ENCODE data around the gene TNFSF13B.
"Not testable (repeated sequence)": the region's sequence is repeated elsewhere in the genome, so short reads cannot be mapped to it uniquely, and the experiment has no call there.

Gene TNFSF13B

GRCh38 chr13:108283110-108283509 is 13.6 kb downstream of the TNFSF13B start:
- no peak for DNase-seq

DNA sequence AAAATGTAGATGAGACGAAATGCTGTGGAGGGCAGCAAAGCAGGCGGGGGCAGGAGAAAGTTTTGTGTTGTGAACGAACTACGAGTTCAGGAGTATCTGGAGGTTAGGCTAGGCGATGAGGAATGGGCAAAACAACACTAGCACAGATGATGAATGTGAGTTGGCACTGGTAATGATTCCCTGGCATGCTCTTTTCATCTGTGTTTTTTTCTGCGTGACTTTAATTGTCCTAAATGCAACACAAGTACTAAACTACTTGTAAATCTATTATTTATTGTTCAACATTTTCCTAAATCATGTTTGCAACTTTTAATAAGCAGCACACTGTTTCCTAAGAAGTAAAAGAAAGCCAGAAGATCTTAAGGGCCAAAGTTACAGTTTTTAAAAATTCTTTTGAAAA is 19.2 kb downstream of the TNFSF13B start:
- no peak for DNase-seq

DNA sequence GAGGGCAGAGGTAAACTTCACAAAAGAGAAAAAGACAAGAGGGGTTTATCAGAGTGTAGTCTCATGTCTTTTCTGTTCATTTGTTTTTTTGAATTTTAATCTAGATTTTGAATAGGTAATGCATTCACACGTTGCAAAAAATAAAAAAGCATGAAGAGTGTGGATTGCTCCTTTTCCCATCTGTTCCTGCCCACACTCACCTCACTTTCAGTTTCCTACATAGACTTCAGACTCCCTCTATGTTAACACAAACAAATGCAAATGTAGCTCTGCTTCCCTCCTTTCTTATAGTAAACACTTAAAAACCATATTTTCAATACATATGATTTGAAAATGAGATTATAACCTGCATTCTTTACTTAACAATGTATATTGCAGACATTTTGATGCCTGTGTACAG is 20.3 kb downstream of the TNFSF13B start:
- DNase-seq: no peak

DNA sequence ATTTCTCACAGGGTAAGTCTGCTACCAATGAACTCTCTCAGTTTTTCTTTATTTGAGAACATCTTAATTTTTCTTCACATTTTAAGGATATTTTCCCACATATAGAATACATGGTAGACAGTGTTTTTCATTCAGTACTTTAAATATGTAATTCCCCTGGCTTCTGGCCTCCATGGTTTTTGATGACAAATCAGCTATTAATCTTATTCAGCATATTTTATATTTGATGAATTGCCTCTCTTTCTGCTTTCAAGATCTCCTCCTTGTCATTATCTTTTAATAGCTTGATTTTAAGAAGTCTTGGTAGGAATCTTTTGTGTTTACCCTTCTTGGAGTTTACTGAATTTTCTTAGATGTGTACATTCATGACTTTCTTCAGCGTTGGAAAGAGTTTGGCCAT is 27.6 kb downstream of the TNFSF13B start:
- no peak for DNase-seq

DNA sequence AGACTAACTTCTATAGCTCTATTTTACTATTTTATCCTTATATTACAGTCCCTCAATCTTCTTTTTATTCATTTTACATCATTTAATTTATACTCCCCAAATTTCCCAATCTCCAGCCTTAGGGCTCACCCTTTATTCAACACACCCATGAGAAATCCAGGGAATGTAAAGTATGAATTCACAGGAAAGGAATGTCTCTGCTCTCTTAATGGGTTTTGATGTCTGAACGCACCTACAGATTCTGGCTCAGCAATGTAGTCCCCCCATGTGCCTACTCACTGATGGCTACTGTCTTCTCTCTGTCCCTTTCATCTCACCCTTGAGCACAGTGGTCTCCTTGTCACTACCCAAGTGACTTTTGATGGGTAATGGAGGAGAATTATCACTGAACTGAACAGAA is 32.8 kb downstream of the TNFSF13B start:
- no peak for DNase-seq

DNA sequence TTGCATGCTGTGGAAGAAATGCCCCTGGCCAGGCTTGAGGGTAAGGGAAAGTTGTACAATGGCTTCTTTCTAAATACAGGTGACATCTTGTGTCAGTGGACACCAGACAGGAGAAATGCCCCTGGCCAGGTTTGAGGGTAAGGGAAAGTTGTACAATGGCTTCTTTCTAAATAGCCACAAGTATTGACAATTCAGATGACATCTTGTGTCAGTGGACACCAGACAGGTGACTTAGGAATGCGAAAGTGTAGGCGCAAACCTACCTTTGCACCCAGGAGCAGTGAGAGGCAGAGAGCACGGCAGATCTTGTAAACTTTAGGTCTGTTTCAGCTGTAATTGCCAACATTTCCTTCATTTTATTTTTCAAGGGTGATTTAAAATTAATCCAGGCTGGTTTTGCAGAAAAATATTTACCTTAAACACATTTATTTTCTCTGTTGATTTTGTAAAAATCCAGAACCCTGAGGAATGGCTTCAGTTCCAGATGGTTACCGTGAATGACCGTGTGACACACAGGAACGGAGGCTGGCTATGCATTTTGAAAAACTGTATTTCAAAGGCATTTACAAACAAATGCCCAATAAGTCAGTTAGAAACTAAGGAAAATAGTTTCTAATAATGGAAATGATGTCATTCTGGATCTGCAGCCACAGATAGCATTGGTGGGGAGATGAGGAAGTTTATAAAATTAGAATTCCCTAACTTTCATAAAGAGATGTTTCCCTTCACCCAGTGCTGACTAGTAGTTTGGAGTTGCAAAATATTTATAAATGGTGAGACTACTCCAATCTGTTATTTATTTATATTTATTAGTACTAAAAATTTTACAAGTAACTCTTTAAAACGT is 34.9 kb downstream of the TNFSF13B start:
- no peak for DNase-seq

DNA sequence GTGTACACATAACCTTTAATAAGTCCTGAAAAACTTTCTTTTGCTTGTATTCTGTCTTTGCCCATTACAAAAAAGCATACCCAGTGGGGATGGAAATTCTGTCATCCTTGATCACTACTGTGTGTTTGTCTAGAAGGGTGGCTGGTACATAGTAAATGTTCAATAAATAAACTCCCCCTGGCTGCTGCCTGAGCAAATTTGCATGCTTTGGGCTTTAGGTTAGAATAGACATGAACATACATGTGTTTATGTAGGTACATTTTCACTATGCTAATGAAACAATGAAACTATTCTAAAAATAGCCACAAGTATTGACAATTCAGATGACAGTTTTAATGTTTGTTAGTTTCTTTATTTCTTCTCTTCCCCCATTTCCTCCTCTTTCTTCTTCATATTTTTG is 36.1 kb downstream of the TNFSF13B start:
- DNase-seq: no peak

DNA sequence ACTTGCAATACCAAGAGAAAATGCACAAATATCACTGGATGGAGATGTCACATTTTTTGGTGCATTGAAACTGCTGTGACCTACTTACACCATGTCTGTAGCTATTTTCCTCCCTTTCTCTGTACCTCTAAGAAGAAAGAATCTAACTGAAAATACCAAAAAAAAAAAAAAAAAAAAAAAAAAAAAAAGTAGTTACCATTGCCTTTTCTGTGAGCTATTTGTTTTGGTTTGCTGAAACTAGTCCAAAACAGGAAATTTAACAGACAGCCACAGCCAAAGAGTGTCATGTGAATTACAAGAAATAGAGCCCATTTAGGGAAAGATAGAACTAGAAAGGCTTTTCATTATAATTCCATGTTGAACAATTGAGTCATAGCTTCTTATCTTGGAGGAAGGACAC is 37.3 kb downstream of the TNFSF13B start:
- no peak for DNase-seq

DNA sequence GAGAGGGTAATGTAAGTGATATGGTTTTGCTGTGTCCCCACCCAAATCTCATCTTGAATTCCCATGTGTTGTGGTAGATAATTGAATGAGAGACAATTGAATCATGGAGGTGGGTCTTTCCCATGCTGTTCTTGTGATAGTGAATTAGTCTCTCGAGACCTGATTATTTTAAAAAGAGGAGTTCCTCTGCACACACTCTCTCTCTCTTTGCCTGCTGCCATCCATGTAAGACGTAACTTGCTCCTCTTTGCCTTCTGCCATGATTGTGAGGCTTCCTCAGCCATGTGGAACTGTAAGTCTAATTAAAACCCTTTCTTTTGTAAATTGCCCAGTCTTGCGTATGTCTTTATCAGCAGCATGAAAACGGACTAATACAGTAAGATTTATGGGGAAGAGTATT is 42.1 kb downstream of the TNFSF13B start:
- DNase-seq: not testable (repeated sequence)

- DNase-seq: no peak
These were observed 43.9 kb downstream of the TNFSF13B start for GRCh38 chr13:108313382-108313781.

GRCh38 chr13:108315273-108315672 is 45.8 kb downstream of the TNFSF13B start:
- DNase-seq: no peak

GRCh38 chr13:108315991-108316390 is 46.5 kb downstream of the TNFSF13B start:
- no peak for DNase-seq

DNA sequence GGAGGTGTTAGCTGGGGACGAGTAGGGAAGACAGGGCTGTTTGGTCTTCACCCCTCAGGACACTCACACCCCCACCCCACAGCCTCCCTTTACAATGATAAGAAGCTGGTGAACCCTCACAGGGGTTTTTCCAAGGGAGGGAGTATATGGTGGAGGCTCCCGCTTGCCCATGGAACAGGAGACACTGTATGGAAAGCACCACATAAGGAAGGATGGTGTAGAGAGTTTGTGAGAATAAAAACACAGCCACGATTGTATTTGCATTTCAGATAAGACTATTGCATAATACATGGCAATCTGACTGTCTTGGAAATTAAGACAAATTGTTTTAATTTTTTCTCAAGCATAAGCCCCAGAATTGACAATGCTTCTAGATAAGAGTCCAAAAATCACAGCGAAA is 46.9 kb downstream of the TNFSF13B start:
- no peak for DNase-seq

- peak; percentile 35 for DNase-seq
These were observed 52.8 kb downstream of the TNFSF13B start for GRCh38 chr13:108322206-108322824.

GRCh38 chr13:108323031-108323430 is 53.5 kb downstream of the TNFSF13B start:
- DNase-seq: no peak

- DNase-seq: no peak
These were observed 56.3 kb downstream of the TNFSF13B start for GRCh38 chr13:108325863-108326262.

GRCh38 chr13:108326309-108326708 is 56.8 kb downstream of the TNFSF13B start:
- DNase-seq: no peak

GRCh38 chr13:108328848-108329247 is 59.3 kb downstream of the TNFSF13B start:
- no peak for DNase-seq

- DNase-seq: no peak
These were observed 63.3 kb downstream of the TNFSF13B start for GRCh38 chr13:108332791-108333190.

- DNase-seq: no peak
These were observed 73.1 kb downstream of the TNFSF13B start for GRCh38 chr13:108342369-108343289.

DNA sequence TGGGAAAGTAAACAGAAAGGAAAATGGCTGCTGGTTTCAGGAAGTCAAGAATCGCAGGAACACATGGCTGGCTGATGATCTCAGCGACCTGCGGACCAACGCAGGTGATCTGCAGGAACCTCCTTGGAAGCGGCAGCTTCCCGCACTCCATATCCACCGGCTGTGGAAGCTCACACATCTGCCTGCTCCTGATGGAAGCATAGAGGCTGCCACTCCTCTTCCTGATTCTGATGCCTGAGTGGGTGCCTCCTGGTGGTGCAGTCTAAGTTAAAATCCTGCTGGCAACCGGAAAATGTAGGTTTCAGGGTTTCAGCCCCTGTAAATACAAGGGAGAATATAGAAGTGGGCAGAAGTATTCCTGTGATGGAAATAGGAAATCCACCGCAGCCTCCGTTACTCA is 75.5 kb downstream of the TNFSF13B start:
- DNase-seq: no peak

- no peak for DNase-seq
These were observed 76.9 kb downstream of the TNFSF13B start for GRCh38 chr13:108346376-108346775.

DNA sequence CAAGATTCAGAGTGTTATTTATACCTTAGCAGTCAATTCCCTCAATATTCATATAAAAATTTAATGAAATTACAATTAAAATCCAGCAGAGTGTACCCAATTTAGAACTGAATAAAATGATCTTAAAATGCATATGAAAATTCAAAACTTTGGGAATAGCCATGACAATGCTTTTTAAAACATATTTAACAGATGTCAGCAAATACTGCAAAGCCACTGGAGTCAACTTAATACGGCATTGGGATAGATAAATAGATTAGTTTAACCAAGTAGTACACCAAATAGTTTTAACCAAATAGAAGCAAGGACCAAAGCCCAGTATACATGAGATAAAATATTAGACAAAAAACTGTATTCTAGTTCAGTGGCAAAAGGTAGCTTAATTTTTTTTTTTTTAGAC is 79.8 kb downstream of the TNFSF13B start:
- no peak for DNase-seq

GRCh38 chr13:108350579-108350978 is 81.1 kb downstream of the TNFSF13B start:
- no peak for DNase-seq
